ENCODE data around the gene IL1RN. TPM values are rescaled to one million over a fixed set of nuclear protein-coding genes. Genes with fewer than 3 reads are reported as not detected.

IL1RN gene, protein sequence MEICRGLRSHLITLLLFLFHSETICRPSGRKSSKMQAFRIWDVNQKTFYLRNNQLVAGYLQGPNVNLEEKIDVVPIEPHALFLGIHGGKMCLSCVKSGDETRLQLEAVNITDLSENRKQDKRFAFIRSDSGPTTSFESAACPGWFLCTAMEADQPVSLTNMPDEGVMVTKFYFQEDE
- total RNA-seq: 0.37 TPM in 1 of 2 replicates, not detected in the other

DNA sequence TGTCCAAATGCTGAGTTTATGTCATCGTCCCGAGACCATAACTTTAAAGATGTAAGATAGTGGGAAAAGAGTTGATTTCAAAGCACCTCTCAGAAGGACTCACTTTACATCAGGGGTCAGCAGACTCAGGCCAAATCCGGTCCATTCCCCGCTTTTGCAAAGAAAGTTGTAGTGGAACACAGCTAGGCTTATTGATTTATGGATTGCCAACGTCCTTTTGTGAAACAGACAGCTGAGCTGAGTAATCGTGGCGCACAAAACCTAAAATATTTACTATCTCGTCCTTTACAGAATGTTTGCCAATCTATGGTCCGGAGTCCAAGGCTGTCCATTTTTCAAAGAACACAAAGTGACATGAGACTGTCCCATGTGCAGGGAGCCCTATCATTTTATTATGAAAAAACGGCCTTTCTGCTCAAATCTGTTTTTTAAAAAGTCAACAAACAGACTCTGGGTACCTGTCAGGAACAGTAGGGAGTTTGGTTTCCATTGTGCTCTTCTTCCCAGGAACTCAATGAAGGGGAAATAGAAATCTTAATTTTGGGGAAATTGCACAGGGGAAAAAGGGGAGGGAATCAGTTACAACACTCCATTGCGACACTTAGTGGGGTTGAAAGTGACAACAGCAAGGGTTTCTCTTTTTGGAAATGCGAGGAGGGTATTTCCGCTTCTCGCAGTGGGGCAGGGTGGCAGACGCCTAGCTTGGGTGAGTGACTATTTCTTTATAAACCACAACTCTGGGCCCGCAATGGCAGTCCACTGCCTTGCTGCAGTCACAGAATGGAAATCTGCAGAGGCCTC, at the start of gene IL1RN:
IL1RN (plus strand) TSS at position 754 of the 801 bp plus-strand sequence; CDS start at position 781, 27 bp downstream.

DNA sequence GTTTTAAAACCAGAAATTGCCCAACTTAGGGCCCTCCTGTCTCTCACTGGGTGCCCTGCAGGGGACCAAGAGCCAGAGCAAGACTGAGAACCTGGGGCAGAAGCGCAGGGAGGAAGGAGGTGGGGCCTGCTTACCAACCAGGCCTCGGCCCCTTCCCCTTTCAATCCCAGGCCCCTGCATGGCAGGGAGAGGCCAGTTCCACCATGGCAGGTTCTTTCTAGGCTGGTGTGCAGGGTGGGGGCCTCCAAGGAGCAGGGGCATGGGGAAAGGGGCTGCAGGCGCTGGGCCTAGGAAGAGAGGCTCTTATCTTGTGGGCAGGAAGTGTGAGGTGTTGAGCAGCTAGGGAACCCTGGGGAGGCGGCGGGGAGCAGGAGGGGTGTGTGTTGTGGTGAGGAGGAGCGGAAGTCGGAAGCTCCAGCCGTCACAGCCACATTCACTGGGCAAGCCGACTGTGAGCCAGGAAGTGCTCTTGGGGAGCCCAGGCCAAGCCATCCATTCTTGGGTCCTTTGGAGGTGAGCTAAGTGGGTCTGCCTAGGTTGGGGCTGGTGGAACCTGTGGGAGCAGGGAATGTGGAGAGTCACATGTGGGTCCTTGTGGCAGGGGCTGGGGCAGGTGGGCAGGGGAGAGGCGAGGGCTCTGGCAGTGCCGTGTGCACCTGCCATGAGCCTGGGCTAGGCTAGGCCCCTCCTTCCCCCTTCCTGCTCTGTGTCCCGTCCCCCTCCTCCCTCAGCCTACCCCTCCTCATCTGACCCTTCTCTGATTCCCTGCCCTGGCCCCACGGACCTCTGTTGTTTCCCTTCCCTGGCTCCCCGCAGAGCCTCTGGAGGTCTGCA, 46.4 kb downstream of the IL1RN start, which contains the start of gene PSD4:
PSD4 (plus strand) TSS at position 430 of the 834 bp plus-strand sequence. CDS start 8,486 bp downstream, outside the sequence.

Small RNAs within 50 kb of the gene (small RNA-seq; reads per million reads assigned to genes)
- not detected for gene RNU6-1180P

Other genes starting within 250 kb of the IL1RN start
- not detected in 2 replicates for gene IL37, start 216.4 kb upstream of the IL1RN start, total RNA-seq
- not detected in 2 replicates for gene IL36G, start 149.6 kb upstream of the IL1RN start, total RNA-seq
- not detected in 2 replicates for gene IL36A, start 122.1 kb upstream of the IL1RN start, total RNA-seq
- not detected in 2 replicates for gene IL36B, start 74.7 kb upstream of the IL1RN start, total RNA-seq
- gene IL36RN, start 68.4 kb upstream of the IL1RN start, total RNA-seq: not detected in 2 replicates
- not detected in 2 replicates for gene IL1F10, start 59.6 kb upstream of the IL1RN start, total RNA-seq
- gene PSD4, start 46.4 kb downstream of the IL1RN start, total RNA-seq: 1.2 and 1.5 TPM in 2 replicates
- gene PAX8, start 151.3 kb downstream of the IL1RN start, total RNA-seq: 2.9 and 6.6 TPM in 2 replicates

All from subcutaneous preadipocyte (primary cell).